HUES48 (cell line): ENCODE measurements around the gene TBX2.
"Not testable (repeated sequence)": the region's sequence is repeated elsewhere in the genome, so short reads cannot be mapped to it uniquely, and the experiment has no call there.

Source experiments
- H3K27ac ChIP-seq: one replicate; pipeline ENCODE4 v1.7.0; 2013; ENCODE audit warnings: low read depth, low read length, inconsistent platforms
- H3K27me3 ChIP-seq: 2 replicates; pipeline ENCODE4 v1.6.1; 2013; ENCODE audit warnings: mild to moderate bottlenecking, low read length; ENCODE audit not compliant: control insufficient read depth, insufficient read depth
- H3K36me3 ChIP-seq: 2 replicates; pipeline ENCODE4 v1.6.1; 2013; ENCODE audit warnings: low read length; ENCODE audit not compliant: control insufficient read depth, insufficient read depth
- H3K4me1 ChIP-seq: 2 replicates; pipeline ENCODE4 v1.6.1; 2013; ENCODE audit warnings: mild to moderate bottlenecking, low read length; ENCODE audit not compliant: control insufficient read depth, insufficient read depth
- H3K4me3 ChIP-seq: 2 replicates; pipeline ENCODE4 v1.5.1; 2013; ENCODE audit warnings: mild to moderate bottlenecking, low read depth, low read length
- H3K9ac ChIP-seq: 2 replicates; pipeline ENCODE4 v1.6.1; 2013; ENCODE audit warnings: mild to moderate bottlenecking, low read depth, low read length, moderate library complexity
- H3K9me3 ChIP-seq: 2 replicates; pipeline ENCODE4 v1.6.1; 2013; ENCODE audit warnings: low read length; ENCODE audit not compliant: control insufficient read depth, insufficient read depth

Gene TBX2

GRCh38 chr17:61429274-61429673 is 29.6 kb downstream of the TBX2 start:
- Histone ChIP-seq H3K4me1 (peaks cover 6% of the 10 kb centered on the region; the same call in 1 of the 2 replicates), H3K27me3 (no peaks in the 10 kb centered on the region; the same call in 1 of the 2 replicates), H3K4me3 (no peak overlapping the region), H3K27ac (no peak overlapping the region), H3K9ac (no peak overlapping the region), H3K9me3 (no peaks in the 10 kb centered on the region), H3K36me3 (no peaks in the 10 kb centered on the region)

- not testable (repeated sequence) for H3K4me1 ChIP-seq, H3K9ac ChIP-seq, H3K36me3 ChIP-seq, H3K9me3 ChIP-seq, H3K4me3 ChIP-seq, H3K27me3 ChIP-seq, H3K27ac ChIP-seq
Observed at GRCh38 chr17:61429831-61430230, 30.2 kb downstream of the TBX2 start.

- Histone ChIP-seq H3K27me3 (no peaks in the 10 kb centered on the region; the same call in 1 of the 2 replicates), H3K9ac (no peak overlapping the region), H3K4me3 (no peak overlapping the region), H3K4me1 (no peaks in the 10 kb centered on the region), H3K9me3 (no peaks in the 10 kb centered on the region), H3K27ac (no peak overlapping the region), H3K36me3 (no peaks in the 10 kb centered on the region)
Observed at GRCh38 chr17:61431594-61432311, 32.1 kb downstream of the TBX2 start.

- Histone ChIP-seq H3K27ac (no peak overlapping the region), H3K9me3 (no peaks in the 10 kb centered on the region), H3K9ac (no peak overlapping the region), H3K36me3 (no peaks in the 10 kb centered on the region), H3K4me3 (no peak overlapping the region), H3K4me1 (no peaks in the 10 kb centered on the region), H3K27me3 (no peaks in the 10 kb centered on the region)
Observed at GRCh38 chr17:61436273-61436672, 36.6 kb downstream of the TBX2 start.

GRCh38 chr17:61436995-61437704 is 37.5 kb downstream of the TBX2 start:
- H3K4me1 ChIP-seq = no peaks in the 10 kb centered on the region
- H3K4me3 ChIP-seq = no peak overlapping the region

GRCh38 chr17:61440697-61441096 is 41.1 kb downstream of the TBX2 start:
- H3K4me3 ChIP-seq = no peak overlapping the region
- H3K27me3 ChIP-seq = peaks cover 6% of the 10 kb centered on the region; the same call in 1 of the 2 replicates
- 0 out of 2 replicates have a peak, but pooled peaks cover 4% of the 10 kb centered on the region for H3K4me1 ChIP-seq
- no peak overlapping the region for H3K27ac ChIP-seq
- H3K9ac ChIP-seq = no peak overlapping the region
- H3K36me3 ChIP-seq = no peaks in the 10 kb centered on the region
- no peaks in the 10 kb centered on the region for H3K9me3 ChIP-seq

More at GRCh38 chr17:61436995-61437704, 37.5 kb downstream of the TBX2 start:
- H3K36me3 ChIP-seq = no peaks in the 10 kb centered on the region
- no peaks in the 10 kb centered on the region for H3K27me3 ChIP-seq
- no peaks in the 10 kb centered on the region for H3K9me3 ChIP-seq
- H3K9ac ChIP-seq = no peak overlapping the region
- no peak overlapping the region for H3K27ac ChIP-seq

- H3K27ac ChIP-seq, H3K4me1 ChIP-seq, H3K9ac ChIP-seq, H3K9me3 ChIP-seq, H3K27me3 ChIP-seq, H3K4me3 ChIP-seq, H3K36me3 ChIP-seq: not testable (repeated sequence)
Observed at GRCh38 chr17:61441507-61441906, 41.9 kb downstream of the TBX2 start.

- Histone ChIP-seq H3K4me3 (no peak overlapping the region), H3K4me1 (0 out of 2 replicates have a peak, but pooled peaks cover 8% of the 10 kb centered on the region), H3K9ac (no peak overlapping the region), H3K9me3 (no peaks in the 10 kb centered on the region), H3K27ac (peak overlapping the region; percentile 24), H3K27me3 (peaks cover 17% of the 10 kb centered on the region), H3K36me3 (no peaks in the 10 kb centered on the region)
Observed at GRCh38 chr17:61442136-61442775, 42.6 kb downstream of the TBX2 start.

- no peak overlapping the region for H3K4me3 ChIP-seq
- H3K27ac ChIP-seq = no peak overlapping the region
- H3K9ac ChIP-seq = no peak overlapping the region
- H3K27me3 ChIP-seq = peaks cover 24% of the 10 kb centered on the region
- no peaks in the 10 kb centered on the region for H3K36me3 ChIP-seq
- 0 out of 2 replicates have a peak, but pooled peaks cover 9% of the 10 kb centered on the region for H3K4me1 ChIP-seq
- no peaks in the 10 kb centered on the region for H3K9me3 ChIP-seq
Observed at GRCh38 chr17:61442878-61443474, 43.3 kb downstream of the TBX2 start.

- 0 out of 2 replicates have a peak, but pooled peaks cover 9% of the 10 kb centered on the region for H3K4me1 ChIP-seq
- H3K4me3 ChIP-seq = no peak overlapping the region
- peaks cover 30% of the 10 kb centered on the region for H3K27me3 ChIP-seq
- H3K9me3 ChIP-seq = no peaks in the 10 kb centered on the region
- no peak overlapping the region for H3K9ac ChIP-seq
- no peaks in the 10 kb centered on the region for H3K36me3 ChIP-seq
- no peak overlapping the region for H3K27ac ChIP-seq
Observed at GRCh38 chr17:61443475-61443882, 43.8 kb downstream of the TBX2 start.
